Osteoblast (primary cell): ENCODE measurements around the gene BIRC5. TPM values are rescaled to one million over a fixed set of nuclear protein-coding genes. Genes with fewer than 3 reads are reported as not detected.

Experiments
- DNase-seq: peaks from one replicate; pipeline ENCODE4 v3.0.0; 2011; ENCODE audit warnings: low spot score, mixed read lengths; ENCODE audit not compliant: insufficient read length; ENCODE audit errors: missing footprints
- H2AFZ ChIP-seq: 2 replicates; pipeline ENCODE4 v1.6.0; 2011; ENCODE audit warnings: mild to moderate bottlenecking, low read length
- H3K27ac ChIP-seq: 2 replicates; pipeline ENCODE4 v1.5.1; 2011; ENCODE audit warnings: mild to moderate bottlenecking, low read depth, low read length, moderate library complexity
- H3K27me3 ChIP-seq: 2 replicates; pipeline ENCODE4 v1.6.0; 2012; ENCODE audit warnings: mild to moderate bottlenecking, control low read depth, inconsistent platforms, low read length, moderate library complexity; ENCODE audit not compliant: insufficient read depth
- H3K36me3 ChIP-seq: 2 replicates; pipeline ENCODE4 v1.5.1; 2011; ENCODE audit warnings: mild to moderate bottlenecking, low read length, control low read depth, moderate library complexity; ENCODE audit not compliant: insufficient read depth
- H3K4me1 ChIP-seq: 2 replicates; pipeline ENCODE4 v1.5.1; 2011; ENCODE audit warnings: mild to moderate bottlenecking, low read length, control low read depth, moderate library complexity; ENCODE audit not compliant: insufficient read depth
- H3K4me2 ChIP-seq: 2 replicates; pipeline ENCODE4 v1.6.0; 2011; ENCODE audit warnings: mild to moderate bottlenecking, low read length; ENCODE audit not compliant: insufficient read depth
- H3K4me3 ChIP-seq: fragments of 200-600 bp; sonication (generic); 3 replicates; pipeline ENCODE4 v1.5.1; 2012; ENCODE audit warnings: mild to moderate bottlenecking, low read length, inconsistent platforms; ENCODE audit not compliant: insufficient read depth
- H3K79me2 ChIP-seq: 2 replicates; pipeline ENCODE4 v1.6.0; 2012; ENCODE audit warnings: mild to moderate bottlenecking, low read length, control low read depth, inconsistent platforms; ENCODE audit not compliant: insufficient read depth
- H3K9me3 ChIP-seq: 2 replicates; pipeline ENCODE4 v1.5.1; 2011; ENCODE audit warnings: low read depth, low read length, control low read depth
- H4K20me1 ChIP-seq: 2 replicates; pipeline ENCODE4 v1.6.0; 2012; ENCODE audit warnings: mild to moderate bottlenecking, low read length, control low read depth; ENCODE audit not compliant: insufficient read depth
- CTCF ChIP-seq: IDR thresholded peaks from 2 replicates; pipeline ENCODE4 v1.5.1; 2011; ENCODE audit warnings: mild to moderate bottlenecking, low read depth, low read length, moderate library complexity; ENCODE audit errors: extremely low read depth
- total RNA-seq: library from RNA; depleted of rRNA; stranded (reverse); fragments of >200 nt; gene quantifications from 2 replicates; pipeline ENCODE4 v1.2.3, GENCODE V29; 2012

The BIRC5 gene
- total RNA-seq, 1 donor = 8.0 TPM

GRCh38 chr17:78180083-78180482 lies 34.0 kb upstream of the BIRC5 start:
- peak overlapping the region; percentile 21 for H2AFZ ChIP-seq
- no peak overlapping the region for H3K27ac ChIP-seq
- H3K4me2 ChIP-seq = no peak overlapping the region
- no peaks in the 10 kb centered on the region for H3K4me1 ChIP-seq
- H3K9me3 ChIP-seq = no peaks in the 10 kb centered on the region
- H3K27me3 ChIP-seq = no peaks in the 10 kb centered on the region
- peaks cover 12% of the 10 kb centered on the region for H3K36me3 ChIP-seq
- DNase-seq = peak; percentile 17
- no peaks in the 10 kb centered on the region for H3K79me2 ChIP-seq
- TF ChIP-seq CTCF = no peak
- peaks cover 5% of the 10 kb centered on the region for H4K20me1 ChIP-seq
- H3K4me3 ChIP-seq = no peak overlapping the region

GRCh38 chr17:78180508-78180907 lies 33.5 kb upstream of the BIRC5 start:
- peak overlapping the region; percentile 21 for H2AFZ ChIP-seq
- H3K4me1 ChIP-seq = no peaks in the 10 kb centered on the region

GRCh38 chr17:78182504-78182903 lies 31.5 kb upstream of the BIRC5 start:
- Histone ChIP-seq H3K4me2 (no peak overlapping the region), H3K36me3 (peaks cover 6% of the 10 kb centered on the region), H3K4me3 (no peak overlapping the region), H3K4me1 (peaks cover 7% of the 10 kb centered on the region), H3K27me3 (no peaks in the 10 kb centered on the region), H3K9me3 (no peaks in the 10 kb centered on the region), H2AFZ (no peak overlapping the region), H3K27ac (no peak overlapping the region), H4K20me1 (no peaks in the 10 kb centered on the region), H3K79me2 (peaks cover 10% of the 10 kb centered on the region)
- TF ChIP-seq CTCF = no peak
- DNase-seq = no peak

More at GRCh38 chr17:78180508-78180907, 33.5 kb upstream of the BIRC5 start:
- Histone ChIP-seq H3K36me3 (peaks cover 12% of the 10 kb centered on the region), H3K27me3 (no peaks in the 10 kb centered on the region), H3K79me2 (no peaks in the 10 kb centered on the region), H3K4me2 (no peak overlapping the region), H3K27ac (no peak overlapping the region), H3K9me3 (no peaks in the 10 kb centered on the region), H4K20me1 (peaks cover 5% of the 10 kb centered on the region), H3K4me3 (no peak overlapping the region)
- TF ChIP-seq CTCF = no peak
- peak; percentile 47 for DNase-seq

- peaks cover 13% of the 10 kb centered on the region for H3K4me1 ChIP-seq
- no peak overlapping the region for H3K27ac ChIP-seq
- peaks cover 12% of the 10 kb centered on the region for H3K79me2 ChIP-seq
- H3K4me2 ChIP-seq = no peak overlapping the region
- H3K27me3 ChIP-seq = no peaks in the 10 kb centered on the region
- no peak for TF ChIP-seq CTCF
- no peaks in the 10 kb centered on the region for H4K20me1 ChIP-seq
- no peaks in the 10 kb centered on the region for H3K36me3 ChIP-seq
- no peaks in the 10 kb centered on the region for H3K9me3 ChIP-seq
- no peak overlapping the region for H3K4me3 ChIP-seq
- H2AFZ ChIP-seq = peak overlapping the region; percentile 3
- peak; percentile 25 for DNase-seq
Observed at GRCh38 chr17:78183916-78184315, 30.1 kb upstream of the BIRC5 start.
